SW480 (cell line): ENCODE data around the gene CNTN5.

Experiments used
- DNase-seq: peaks from one replicate; pipeline ENCODE4 v3.0.0-alpha.2; 2016; ENCODE audit warnings: low spot score

CNTN5 gene

GRCh38 chr11:99509863-99510262, 489.1 kb downstream of the CNTN5 start:
- DNase-seq = no peak

DNA sequence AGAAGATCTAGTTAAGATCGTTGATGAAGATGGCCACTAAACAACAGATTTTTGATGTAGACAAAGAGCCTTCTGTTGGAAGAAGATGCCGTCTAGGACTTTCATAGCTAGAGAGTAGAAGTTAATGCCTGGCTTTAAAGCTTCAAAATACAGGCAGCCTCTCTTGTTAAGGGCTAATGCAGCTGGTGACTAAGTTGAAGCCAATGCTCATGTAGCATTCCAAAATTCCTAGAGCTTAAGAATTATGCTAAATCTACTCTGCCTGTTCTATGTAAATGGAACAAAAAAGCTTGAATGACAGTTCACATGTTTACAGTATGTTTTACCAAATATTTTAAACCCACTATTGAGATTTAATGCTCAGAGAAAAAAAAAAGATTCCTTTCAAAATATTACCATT, 492.6 kb downstream of the CNTN5 start:
- no peak for DNase-seq

DNA sequence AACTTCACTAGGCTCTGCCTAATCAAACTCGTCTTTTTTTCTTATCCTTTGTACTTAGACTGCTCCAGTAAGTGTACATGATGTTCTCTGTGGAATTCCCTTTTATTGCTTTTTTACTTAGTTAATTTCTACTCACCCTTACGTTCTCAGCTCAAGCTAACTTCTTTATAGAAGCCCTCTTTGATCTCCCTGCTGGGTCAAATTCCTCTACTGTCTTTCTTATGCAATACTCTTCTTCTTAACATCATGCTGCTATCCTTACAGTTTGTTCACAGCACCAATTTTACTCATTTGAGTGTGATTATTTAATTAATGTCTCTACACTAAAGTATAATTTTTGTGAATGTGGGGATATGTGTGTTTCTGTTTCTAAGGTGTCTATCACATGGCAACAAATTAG, 498.3 kb downstream of the CNTN5 start:
- no peak for DNase-seq

- DNase-seq = no peak
Observed at GRCh38 chr11:99522467-99523173, 501.9 kb downstream of the CNTN5 start.

- DNase-seq = no peak
Observed at GRCh38 chr11:99531468-99531867, 510.7 kb downstream of the CNTN5 start.

DNA sequence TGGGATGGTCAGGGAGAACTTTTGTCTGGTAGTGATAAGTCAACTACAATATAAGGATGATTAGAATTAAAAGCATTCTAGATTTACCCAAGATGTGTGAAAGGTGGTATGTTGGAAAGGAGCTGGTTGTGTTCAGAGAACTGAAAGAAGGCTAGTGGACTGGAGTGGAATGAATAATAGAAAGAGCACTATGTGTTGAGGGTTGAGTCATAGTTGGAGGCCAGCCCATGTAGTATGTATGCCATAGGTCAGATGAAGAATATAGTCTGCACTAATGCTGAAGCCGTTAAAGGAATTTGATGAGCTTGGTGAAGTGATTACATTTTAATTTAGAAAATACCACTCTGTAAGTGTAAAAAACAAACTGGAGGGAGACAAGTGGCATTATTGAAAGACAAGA, 514.1 kb downstream of the CNTN5 start:
- DNase-seq = no peak

DNA sequence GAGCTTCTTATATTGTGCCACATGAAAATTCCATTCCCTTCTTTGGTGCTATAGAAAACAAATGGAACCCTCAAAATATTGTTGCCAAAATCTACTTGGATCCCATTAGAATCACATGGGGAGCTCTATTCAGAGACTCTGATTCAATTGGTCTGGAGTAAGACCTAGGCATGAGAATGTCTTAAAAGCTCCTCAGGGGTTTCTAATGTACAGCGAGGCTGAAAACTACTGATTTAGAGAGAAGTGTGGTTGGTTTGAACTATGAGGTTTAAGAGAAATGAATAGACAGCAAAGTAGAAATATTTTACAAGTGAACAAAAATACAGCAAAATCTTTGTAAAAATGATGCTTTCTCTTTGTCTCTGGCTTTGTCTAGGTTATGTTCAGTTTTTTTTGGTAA, 514.7 kb downstream of the CNTN5 start:
- DNase-seq = no peak

GRCh38 chr11:99535819-99536218, 515.1 kb downstream of the CNTN5 start:
- DNase-seq = no peak

- DNase-seq = no peak
Observed at GRCh38 chr11:99537681-99538080, 516.9 kb downstream of the CNTN5 start.

- no peak for DNase-seq
Observed at GRCh38 chr11:99545616-99546015, 524.9 kb downstream of the CNTN5 start.

DNA sequence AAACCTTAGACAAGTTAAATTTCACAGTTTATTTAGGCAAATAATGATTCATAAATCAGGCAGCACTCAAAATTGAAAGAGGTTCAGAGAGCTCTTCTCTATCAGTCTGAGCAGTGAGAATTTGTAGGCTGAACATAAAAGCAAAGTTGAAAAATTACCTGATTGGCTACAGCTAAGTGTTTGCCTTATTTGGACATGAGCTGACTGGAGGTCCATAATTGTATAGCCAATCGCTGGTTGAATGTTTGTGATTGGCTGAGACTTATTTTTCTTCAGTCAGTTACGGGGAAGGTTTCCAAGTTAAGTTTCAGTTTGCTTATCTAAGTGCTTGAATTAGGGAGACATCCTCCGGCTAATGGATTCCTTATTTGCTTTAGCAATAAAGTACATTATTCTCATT, 527.5 kb downstream of the CNTN5 start:
- DNase-seq = no peak

DNA sequence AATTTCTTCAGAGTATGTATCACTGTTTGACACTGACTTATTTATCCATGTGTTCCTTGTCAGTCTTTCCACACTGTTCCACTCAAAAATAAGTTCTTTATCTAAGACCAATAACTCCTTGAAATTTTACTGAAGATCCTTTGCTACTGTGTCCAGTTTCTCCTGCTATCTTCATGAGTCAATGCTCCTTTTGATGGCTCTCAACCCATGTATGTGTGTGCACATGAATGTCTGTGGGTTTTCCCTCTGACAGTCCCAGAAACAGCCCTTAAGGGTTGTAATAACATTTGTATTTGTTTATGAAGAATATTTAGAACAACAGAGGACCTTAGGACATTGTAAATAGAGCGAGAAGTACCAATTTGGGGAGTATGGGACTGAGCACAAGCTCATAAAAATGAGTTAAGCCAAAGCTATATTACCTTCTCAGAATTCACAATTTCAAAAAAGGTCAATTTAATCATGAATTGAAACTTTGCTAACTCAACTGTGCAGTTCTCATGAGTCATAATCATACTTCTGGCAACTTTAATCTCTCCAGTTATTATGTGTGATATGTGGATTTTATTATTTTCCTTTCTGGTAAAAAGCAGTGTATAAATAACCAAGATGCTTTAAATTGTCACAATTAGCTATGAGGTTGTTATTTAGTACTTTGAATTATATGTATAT, 533.6 kb downstream of the CNTN5 start:
- no peak for DNase-seq

GRCh38 chr11:99555486-99555885, 534.7 kb downstream of the CNTN5 start:
- DNase-seq = no peak

GRCh38 chr11:99565333-99565732, 544.6 kb downstream of the CNTN5 start:
- no peak for DNase-seq

DNA sequence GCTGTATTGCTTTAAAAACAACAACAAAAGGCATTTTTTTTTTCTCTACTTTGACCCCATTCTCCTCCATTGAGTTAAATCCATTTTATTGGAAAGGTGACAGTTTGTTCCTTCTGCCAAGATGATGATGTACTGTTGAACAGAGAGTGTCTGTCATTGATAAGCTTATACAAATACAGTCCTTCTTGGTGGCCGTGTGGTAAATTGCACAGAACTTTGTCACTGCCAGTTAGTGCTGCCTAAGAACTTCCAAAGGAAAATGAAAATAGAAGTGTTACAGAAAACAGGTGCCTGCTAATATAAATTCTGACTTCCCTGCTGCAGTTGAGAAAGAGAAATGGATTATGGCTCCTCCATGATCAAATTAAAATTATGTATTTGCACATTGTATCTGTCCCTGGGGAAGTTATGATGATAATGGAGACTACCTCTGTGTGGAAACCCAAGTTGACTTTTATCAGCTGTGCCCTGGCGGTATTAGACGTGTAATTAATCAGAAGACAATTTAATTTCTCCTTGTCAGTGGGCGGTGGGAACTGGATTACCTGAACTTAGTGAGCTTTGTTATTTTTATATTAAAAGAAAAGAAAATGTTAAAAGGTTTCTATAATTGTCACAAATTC, 546.7 kb downstream of the CNTN5 start:
- no peak for DNase-seq

DNA sequence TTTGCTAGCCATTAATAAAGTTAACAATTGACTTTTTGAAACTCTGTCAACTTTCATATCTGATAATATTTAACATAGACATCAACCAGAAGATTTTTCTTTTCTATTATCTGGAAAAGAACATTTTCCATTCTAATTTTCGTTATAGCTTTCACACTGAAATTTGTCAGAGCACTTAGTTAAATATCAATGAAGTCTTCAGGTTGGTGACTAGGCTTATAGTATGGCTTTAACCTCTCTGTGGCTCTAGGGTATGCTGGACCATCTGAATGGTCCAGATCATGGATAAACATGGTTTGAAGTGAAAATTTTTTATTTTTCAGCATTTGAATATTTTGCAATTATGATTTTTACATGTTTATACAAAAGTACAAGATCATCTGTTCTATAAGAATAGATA, 548.1 kb downstream of the CNTN5 start:
- no peak for DNase-seq

DNA sequence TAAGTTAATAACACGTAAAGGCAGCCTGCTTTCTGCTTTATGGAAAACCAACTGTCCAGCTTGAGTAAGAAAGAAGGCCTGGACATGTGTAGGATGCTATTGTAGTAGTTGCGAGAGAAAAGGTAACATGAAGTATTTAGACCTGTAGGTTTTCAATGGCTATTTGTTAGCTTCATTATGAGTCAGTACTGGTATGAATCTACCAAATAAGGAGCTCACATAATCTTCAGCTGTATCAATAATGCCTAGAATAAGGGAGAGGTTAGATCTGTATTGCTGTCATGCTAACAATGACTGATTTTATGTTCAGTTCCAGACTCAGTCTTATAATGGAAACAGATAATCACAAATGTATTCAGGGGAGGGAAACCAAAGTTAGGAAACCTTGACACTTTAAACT, 550.3 kb downstream of the CNTN5 start:
- no peak for DNase-seq

- no peak for DNase-seq
Observed at GRCh38 chr11:99584830-99585229, 564.1 kb downstream of the CNTN5 start.

DNA sequence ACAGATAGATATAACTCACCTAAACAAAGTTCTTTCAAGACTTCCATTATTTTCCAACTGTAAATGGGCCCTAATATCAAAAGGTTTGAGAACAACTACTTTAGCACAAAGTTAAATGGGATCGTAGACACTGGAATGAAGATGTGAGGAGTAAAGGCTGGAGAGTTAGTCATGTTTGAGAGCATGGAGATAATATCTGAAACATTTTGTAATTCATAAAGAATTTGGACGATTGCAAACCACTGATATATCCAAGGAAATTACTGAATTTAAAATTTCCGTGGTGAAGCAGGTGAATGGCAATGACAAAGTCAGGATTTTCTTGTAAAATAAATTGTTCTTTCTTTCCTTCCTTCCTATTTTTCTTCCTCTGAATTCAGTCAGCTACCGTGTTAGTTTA, 564.9 kb downstream of the CNTN5 start:
- DNase-seq = no peak

DNA sequence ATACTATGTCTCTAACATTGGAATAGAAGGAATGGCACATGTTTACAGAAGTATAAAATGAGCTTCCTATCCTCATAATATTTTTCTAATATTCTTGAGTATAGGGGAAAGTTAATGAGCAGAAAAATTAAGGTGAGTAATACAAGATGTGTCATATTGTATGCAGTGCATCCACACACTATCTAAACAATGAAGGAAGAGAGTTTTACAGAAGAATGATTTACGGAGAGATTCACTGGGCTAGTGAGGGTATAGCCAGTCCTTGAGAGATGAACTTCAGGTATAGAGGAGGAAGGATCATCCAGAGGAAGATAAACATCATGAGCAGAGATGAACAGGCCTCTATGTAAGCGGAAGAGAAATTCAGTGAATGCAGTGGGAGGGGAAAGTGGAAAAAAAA, 569.0 kb downstream of the CNTN5 start:
- no peak for DNase-seq

DNA sequence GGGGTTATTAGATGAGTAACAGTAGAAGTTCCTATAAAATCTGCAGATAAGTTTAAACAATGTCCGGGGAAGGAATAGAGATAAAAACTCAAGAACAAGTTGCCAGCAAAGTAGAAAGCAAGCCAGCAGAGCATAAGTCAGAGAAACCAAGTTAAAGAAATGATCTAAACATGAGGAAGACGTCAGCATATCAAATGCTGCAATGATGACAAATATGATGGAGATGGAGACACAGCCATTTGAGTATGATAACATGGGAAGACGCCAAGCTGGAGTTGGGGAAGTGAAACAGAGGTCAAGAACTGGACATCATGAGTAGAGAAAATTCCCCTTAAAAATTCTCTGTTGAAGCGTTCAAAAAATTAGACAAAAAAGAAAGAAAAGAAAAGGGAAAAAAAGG, 571.5 kb downstream of the CNTN5 start:
- DNase-seq = no peak

- no peak for DNase-seq
Observed at GRCh38 chr11:99593197-99593596, 572.4 kb downstream of the CNTN5 start.

GRCh38 chr11:99601179-99601578, 580.4 kb downstream of the CNTN5 start:
- no peak for DNase-seq

GRCh38 chr11:99614352-99614751, 593.6 kb downstream of the CNTN5 start:
- no peak for DNase-seq
